ENCODE measurements around the gene TLE1. TPM values are rescaled to one million over a fixed set of nuclear protein-coding genes. Genes with fewer than 3 reads are reported as not detected.
"Not testable (repeated sequence)": the region's sequence is repeated elsewhere in the genome, so short reads cannot be mapped to it uniquely, and the experiment has no call there.

Gene TLE1
- total RNA-seq, 1 donor from 2014 or later: 49.4 TPM

- DNase-seq: no peak
Observed at GRCh38 chr9:81652058-81652687, 37.2 kb downstream of the TLE1 start.

DNA sequence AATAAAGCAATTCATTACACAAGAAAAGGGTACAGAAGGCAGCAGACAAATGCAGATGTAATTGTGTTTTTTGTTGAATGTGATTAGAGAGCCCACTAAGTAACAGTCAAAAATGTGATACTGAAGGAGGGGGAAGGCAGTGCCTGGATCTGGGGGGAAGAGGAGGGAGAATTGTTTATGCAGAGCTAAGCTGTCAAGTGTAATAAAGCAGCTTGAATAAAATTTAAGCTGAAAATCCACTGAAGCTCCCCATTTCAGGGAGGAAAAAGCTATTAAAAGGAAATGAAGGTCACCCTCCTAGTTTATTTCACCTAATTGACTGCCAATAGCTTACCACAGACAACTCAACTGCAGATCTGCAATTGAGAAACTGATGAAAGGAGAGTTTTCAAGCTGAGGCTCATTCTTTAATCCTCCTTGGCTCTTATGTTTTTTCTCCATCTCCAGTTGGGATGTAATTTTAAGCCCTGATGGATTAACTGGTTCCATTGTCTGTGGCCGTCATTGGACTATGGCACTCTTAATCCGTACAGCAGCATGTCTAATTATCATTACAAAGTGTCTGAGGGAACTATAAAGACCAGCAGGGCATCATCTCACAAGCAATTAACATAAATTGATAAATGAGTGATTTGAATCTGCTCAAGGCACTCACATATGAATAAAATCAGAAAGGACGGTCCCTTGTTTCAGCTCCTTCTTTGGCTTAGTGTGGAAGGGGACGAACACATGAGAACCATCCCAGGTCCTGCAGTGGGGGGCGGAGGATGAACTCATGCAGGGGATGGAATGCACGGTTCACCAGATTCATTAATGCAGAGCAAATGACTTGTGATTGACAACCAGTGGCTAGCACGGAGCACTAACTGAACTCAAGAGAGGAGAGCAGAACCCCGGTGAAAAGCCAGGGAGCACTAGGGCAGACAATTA lies 38.5 kb downstream of the TLE1 start:
- DNase-seq: no peak

GRCh38 chr9:81649475-81650240 lies 39.7 kb downstream of the TLE1 start:
- DNase-seq: no peak

GRCh38 chr9:81648891-81649290 lies 40.5 kb downstream of the TLE1 start:
- DNase-seq: no peak

DNA sequence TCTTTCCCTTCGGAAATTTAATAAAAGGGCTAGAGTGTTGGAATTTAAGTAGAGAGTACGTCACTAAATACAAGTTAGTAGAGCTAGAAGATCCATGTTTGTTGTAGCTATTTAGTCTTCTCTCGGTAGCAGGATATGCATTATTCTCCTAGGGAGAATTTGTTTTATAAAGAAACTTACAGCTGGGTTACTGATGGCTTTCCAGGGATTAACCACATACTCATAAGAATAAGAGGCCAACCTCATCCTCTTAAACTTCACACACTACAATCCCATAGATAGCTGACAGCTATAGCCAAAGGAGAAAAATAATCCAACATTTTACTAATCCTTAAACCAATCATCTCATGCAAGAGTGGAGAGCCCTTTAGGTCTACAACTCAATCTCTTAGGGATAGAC lies 43.0 kb downstream of the TLE1 start:
- no peak for DNase-seq

DNA sequence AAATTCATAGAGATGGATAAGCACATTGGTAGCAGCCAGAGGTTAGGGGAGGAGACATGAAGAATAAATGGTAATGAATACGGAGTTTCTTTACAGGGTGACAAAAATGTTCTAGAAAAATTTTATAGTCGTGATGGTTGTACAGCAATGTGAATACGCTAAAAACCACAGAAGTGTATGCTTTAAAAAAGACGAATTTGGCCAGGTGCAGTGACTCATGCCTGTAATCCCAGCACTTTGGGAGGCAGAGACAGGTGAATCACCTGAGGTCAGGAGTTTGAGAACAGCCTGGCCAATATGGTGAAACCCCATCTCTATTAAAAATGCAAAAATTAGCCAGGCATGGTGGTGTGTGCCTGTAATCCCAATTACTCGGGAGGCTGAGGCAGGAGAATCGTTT lies 44.8 kb downstream of the TLE1 start:
- DNase-seq: not testable (repeated sequence)

GRCh38 chr9:81637276-81637675 lies 52.1 kb downstream of the TLE1 start:
- DNase-seq: no peak

- DNase-seq: no peak
Observed at GRCh38 chr9:81636255-81636599, 53.1 kb downstream of the TLE1 start.

GRCh38 chr9:81635521-81636254 lies 53.7 kb downstream of the TLE1 start:
- no peak for DNase-seq

DNA sequence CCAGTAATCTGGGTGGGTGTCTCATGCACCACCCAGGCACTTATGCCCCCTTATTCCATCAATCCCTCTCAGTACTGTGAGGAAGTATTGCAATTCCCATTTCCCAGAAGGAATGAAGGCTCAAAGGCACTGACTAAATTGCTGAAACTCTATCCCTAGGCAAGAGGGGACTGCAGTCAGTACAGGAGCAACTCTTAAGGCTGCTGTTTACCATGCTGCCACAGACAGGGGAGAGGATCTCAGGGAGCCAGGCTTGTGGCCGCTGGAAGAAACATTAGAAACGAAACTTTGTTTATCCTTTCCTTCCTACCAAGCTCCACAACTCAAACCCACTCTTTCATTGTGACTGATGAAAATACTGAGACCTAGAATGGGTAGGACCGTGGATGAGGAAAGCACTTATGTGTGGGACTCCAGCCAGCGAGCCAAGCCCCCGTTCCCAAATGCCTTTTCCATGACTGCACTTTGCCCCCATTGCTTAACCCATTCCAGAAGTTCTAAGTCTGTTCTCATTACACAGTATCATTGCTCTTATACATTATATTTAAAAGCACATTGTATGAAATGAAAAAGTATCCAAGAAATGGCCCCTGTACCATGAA lies 54.3 kb downstream of the TLE1 start:
- DNase-seq: no peak

- no peak for DNase-seq
Observed at GRCh38 chr9:81633952-81634854, 55.1 kb downstream of the TLE1 start.

DNA sequence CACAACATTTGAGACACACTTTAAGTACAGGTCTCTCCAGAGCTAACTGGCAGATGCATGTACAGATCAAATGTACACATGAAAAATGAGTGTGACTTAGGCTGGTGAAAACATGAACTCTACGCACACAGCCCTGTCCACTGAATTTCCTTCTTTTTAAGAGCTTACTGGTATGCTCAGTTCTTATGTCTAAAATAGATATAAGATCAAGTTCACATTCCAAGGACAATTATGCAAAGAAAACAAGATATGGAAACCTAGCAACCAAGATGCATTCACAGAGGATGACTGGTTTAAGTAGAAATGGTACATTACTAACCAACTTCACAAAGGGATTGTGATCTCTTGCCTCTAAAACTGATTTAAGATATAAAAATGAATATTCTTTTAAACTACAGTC lies 56.7 kb downstream of the TLE1 start:
- DNase-seq: no peak

DNA sequence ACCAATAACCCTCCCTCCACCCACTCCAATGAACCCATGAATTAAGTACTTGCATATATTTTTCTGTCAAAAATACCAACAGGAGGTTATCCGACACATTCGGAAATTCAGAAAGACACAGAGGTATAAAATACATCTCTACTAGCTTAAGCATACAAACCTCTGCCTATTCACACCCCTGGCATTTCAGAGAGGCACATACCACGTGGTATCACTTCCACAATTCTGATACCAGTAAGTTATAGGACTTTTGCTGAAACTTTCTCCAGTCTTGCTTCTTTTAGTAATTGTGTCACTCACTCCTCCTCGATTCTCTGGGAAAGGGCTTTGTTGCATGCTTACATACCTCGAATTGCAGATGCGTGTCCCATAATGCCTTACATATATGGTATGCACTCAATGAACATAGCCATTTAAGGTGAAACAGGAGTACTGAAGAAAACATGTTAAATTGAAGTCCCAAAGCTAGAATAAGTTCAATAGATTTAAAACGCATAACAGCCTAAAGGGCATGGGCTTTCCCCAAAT lies 58.1 kb downstream of the TLE1 start:
- DNase-seq: no peak

GRCh38 chr9:81629440-81629839 lies 59.9 kb downstream of the TLE1 start:
- no peak for DNase-seq

- no peak for DNase-seq
Observed at GRCh38 chr9:81628897-81629296, 60.5 kb downstream of the TLE1 start.

- no peak for DNase-seq
Observed at GRCh38 chr9:81627481-81627880, 61.9 kb downstream of the TLE1 start.

DNA sequence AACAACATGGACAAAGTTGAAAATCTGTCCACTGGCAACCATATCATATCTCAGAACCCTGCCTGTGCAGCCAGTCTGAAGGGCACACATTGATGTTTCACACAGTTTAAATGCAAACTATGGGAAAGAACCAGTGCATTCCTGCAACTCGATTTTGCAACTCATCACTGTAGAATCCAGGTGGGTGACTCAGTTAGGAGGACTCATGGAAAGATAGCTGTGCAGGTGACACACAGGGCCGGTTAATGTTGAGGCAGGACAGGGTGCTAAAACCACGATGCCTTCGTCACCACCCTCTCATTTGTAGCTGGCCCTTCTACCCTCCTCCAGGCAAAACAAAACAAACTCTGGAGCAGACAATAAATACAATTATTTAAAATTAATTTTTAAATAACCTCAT lies 62.8 kb downstream of the TLE1 start:
- no peak for DNase-seq

GRCh38 chr9:81625969-81626368 lies 63.4 kb downstream of the TLE1 start:
- no peak for DNase-seq

DNA sequence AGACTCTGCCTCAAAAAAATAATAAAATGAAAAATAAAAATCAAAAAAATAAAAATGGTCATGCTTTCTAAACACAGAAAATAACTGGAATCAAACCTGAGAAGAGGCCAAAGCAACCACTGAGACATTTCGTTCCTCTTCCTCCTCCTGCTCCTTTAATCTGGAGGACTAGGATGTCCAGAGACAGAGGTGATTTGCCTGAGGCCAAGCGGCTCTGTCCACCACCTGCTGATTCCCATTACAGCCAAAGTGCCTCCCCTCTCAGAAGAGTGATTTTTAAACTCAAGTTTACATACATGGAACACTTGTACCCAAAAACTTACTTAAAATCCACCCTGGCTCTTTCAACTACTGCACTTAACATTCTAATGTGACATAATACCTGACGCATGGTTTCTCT lies 65.6 kb downstream of the TLE1 start:
- no peak for DNase-seq

- no peak for DNase-seq
Observed at GRCh38 chr9:81622471-81623255, 66.7 kb downstream of the TLE1 start.
